ENCODE data around the gene TOM1L2. TPM values are rescaled to one million over a fixed set of nuclear protein-coding genes. Genes with fewer than 3 reads are reported as not detected.
A peak's percentile ranks its signal among the peaks of the same experiment; 100 is the strongest.

Gene TOM1L2
- polyA plus RNA-seq, 3 donors from 2014 or later: 1.9 to 6.1 (median 4.2) TPM

GRCh38 chr17:17820046-17820445 lies 152.2 kb downstream of the TOM1L2 start:
- no peaks in the 10 kb centered on the region for H3K9me3 Mint-ChIP-seq
- no peak overlapping the region for H3K4me3 Mint-ChIP-seq
- H3K27ac Mint-ChIP-seq: no peak overlapping the region
- DNase-seq: no peak
- H3K27me3 Mint-ChIP-seq (ENCODE audit: low read depth in 3 of 3): peaks cover 11 to 30% (median 21%) of the 10 kb centered on the region in 3 donors
- H3K4me1 Mint-ChIP-seq: peaks cover 28 to 36% of the 10 kb centered on the region in 2 donors
- peaks cover 3 to 7% (median 6%) of the 10 kb centered on the region in 3 donors for H3K36me3 Mint-ChIP-seq

- Mint-ChIP-seq H3K36me3 (peaks cover 3 to 7% (median 6%) of the 10 kb centered on the region in 3 donors), H3K9me3 (no peaks in the 10 kb centered on the region), H3K4me3 (peak overlapping the region in 1 of 5 donors; percentile 22), H3K4me1 (peaks cover 23 to 31% of the 10 kb centered on the region in 2 donors), H3K27me3 (ENCODE audit: low read depth in 3 of 3) (peaks cover 8 to 25% (median 19%) of the 10 kb centered on the region in 3 donors), H3K27ac (peak overlapping the region in 2 of 6 donors; percentile 40 to 53)
- peak; percentile 23 to 29 (median 26) for DNase-seq
These were observed 152.6 kb downstream of the TOM1L2 start for GRCh38 chr17:17819561-17819995.

- H3K9me3 Mint-ChIP-seq: no peaks in the 10 kb centered on the region
- DNase-seq: no peak
- H3K27ac Mint-ChIP-seq: no peak overlapping the region
- H3K27me3 Mint-ChIP-seq (ENCODE audit: low read depth in 3 of 3): peaks cover 8 to 21% (median 15%) of the 10 kb centered on the region in 3 donors
- peaks cover 19 to 27% of the 10 kb centered on the region in 2 donors for H3K4me1 Mint-ChIP-seq
- peaks cover 3 to 7% (median 6%) of the 10 kb centered on the region in 3 donors for H3K36me3 Mint-ChIP-seq
- no peak overlapping the region for H3K4me3 Mint-ChIP-seq
These were observed 153.1 kb downstream of the TOM1L2 start for GRCh38 chr17:17819111-17819510.

- H3K4me3 Mint-ChIP-seq: no peak overlapping the region
- no peak for DNase-seq
- H3K4me1 Mint-ChIP-seq: peaks cover 15 to 21% of the 10 kb centered on the region in 2 donors
- H3K9me3 Mint-ChIP-seq: no peaks in the 10 kb centered on the region
- peaks cover 3 to 7% (median 6%) of the 10 kb centered on the region in 3 donors for H3K36me3 Mint-ChIP-seq
- H3K27ac Mint-ChIP-seq: no peak overlapping the region
- peaks cover 8 to 20% (median 12%) of the 10 kb centered on the region in 3 donors for H3K27me3 Mint-ChIP-seq (ENCODE audit: low read depth in 3 of 3)
These were observed 154.1 kb downstream of the TOM1L2 start for GRCh38 chr17:17818088-17818526.

GRCh38 chr17:17817552-17817947 lies 154.7 kb downstream of the TOM1L2 start:
- Mint-ChIP-seq H3K4me3 (no peak overlapping the region), H3K4me1 (peaks cover 9 to 15% of the 10 kb centered on the region in 2 donors), H3K27ac (no peak overlapping the region), H3K36me3 (peaks cover 3 to 7% (median 6%) of the 10 kb centered on the region in 3 donors), H3K9me3 (no peaks in the 10 kb centered on the region), H3K27me3 (ENCODE audit: low read depth in 3 of 3) (peaks cover 8 to 20% (median 8%) of the 10 kb centered on the region in 3 donors)
- DNase-seq: no peak

- H3K27ac Mint-ChIP-seq: peak overlapping the region in 1 of 6 donors; percentile 31
- H3K4me3 Mint-ChIP-seq: no peak overlapping the region
- peaks cover 3 to 7% (median 6%) of the 10 kb centered on the region in 3 donors for H3K36me3 Mint-ChIP-seq
These were observed 155.2 kb downstream of the TOM1L2 start for GRCh38 chr17:17816831-17817551.

GRCh38 chr17:17816240-17816814 lies 155.9 kb downstream of the TOM1L2 start:
- H3K36me3 Mint-ChIP-seq: peaks cover 3 to 7% (median 6%) of the 10 kb centered on the region in 3 donors
- no peak overlapping the region for H3K4me3 Mint-ChIP-seq
- H3K27ac Mint-ChIP-seq: no peak overlapping the region
- DNase-seq: no peak
- peaks cover 8 to 20% (median 10%) of the 10 kb centered on the region in 3 donors for H3K27me3 Mint-ChIP-seq (ENCODE audit: low read depth in 3 of 3)
- H3K9me3 Mint-ChIP-seq: no peaks in the 10 kb centered on the region
- H3K4me1 Mint-ChIP-seq: peaks cover 11 to 13% of the 10 kb centered on the region in 2 donors

More at GRCh38 chr17:17816831-17817551, 155.2 kb downstream of the TOM1L2 start:
- H3K9me3 Mint-ChIP-seq: no peaks in the 10 kb centered on the region
- peaks cover 9 to 13% of the 10 kb centered on the region in 2 donors for H3K4me1 Mint-ChIP-seq
- peaks cover 8 to 20% (median 8%) of the 10 kb centered on the region in 3 donors for H3K27me3 Mint-ChIP-seq (ENCODE audit: low read depth in 3 of 3)
- no peak for DNase-seq

GRCh38 chr17:17815436-17816200 lies 156.6 kb downstream of the TOM1L2 start:
- Mint-ChIP-seq H3K9me3 (no peaks in the 10 kb centered on the region), H3K36me3 (peaks cover 3 to 7% (median 6%) of the 10 kb centered on the region in 3 donors), H3K27me3 (ENCODE audit: low read depth in 3 of 3) (peaks cover 7 to 19% (median 10%) of the 10 kb centered on the region in 3 donors), H3K4me3 (no peak overlapping the region), H3K27ac (peak overlapping the region in 1 of 6 donors; percentile 70), H3K4me1 (peaks cover 9 to 13% of the 10 kb centered on the region in 2 donors)
- DNase-seq: no peak

- DNase-seq: no peak
- no peaks in the 10 kb centered on the region for H3K9me3 Mint-ChIP-seq
- H3K4me1 Mint-ChIP-seq: peaks cover 9 to 13% of the 10 kb centered on the region in 2 donors
- no peak overlapping the region for H3K4me3 Mint-ChIP-seq
- H3K36me3 Mint-ChIP-seq: peaks cover 3 to 7% (median 6%) of the 10 kb centered on the region in 3 donors
- peak overlapping the region in 1 of 6 donors; percentile 55 for H3K27ac Mint-ChIP-seq
- H3K27me3 Mint-ChIP-seq (ENCODE audit: low read depth in 3 of 3): peaks cover 7 to 19% (median 10%) of the 10 kb centered on the region in 3 donors
These were observed 157.2 kb downstream of the TOM1L2 start for GRCh38 chr17:17815062-17815406.

- Mint-ChIP-seq H3K36me3 (peaks cover 3 to 7% (median 6%) of the 10 kb centered on the region in 3 donors), H3K4me1 (peaks cover 6 to 7% of the 10 kb centered on the region in 2 donors), H3K27me3 (ENCODE audit: low read depth in 3 of 3) (peaks cover 7 to 16% (median 10%) of the 10 kb centered on the region in 3 donors), H3K27ac (peak overlapping the region in 1 of 6 donors; percentile 55), H3K9me3 (no peaks in the 10 kb centered on the region), H3K4me3 (no peak overlapping the region)
- DNase-seq: no peak
These were observed 157.8 kb downstream of the TOM1L2 start for GRCh38 chr17:17814162-17815061.

GRCh38 chr17:17813725-17814095 lies 158.5 kb downstream of the TOM1L2 start:
- peaks cover 3 to 4% (median 4%) of the 10 kb centered on the region in 3 donors for H3K36me3 Mint-ChIP-seq

GRCh38 chr17:17813055-17813724 lies 159.0 kb downstream of the TOM1L2 start:
- no peaks in the 10 kb centered on the region for H3K36me3 Mint-ChIP-seq
- no peak for DNase-seq
- no peak overlapping the region for H3K4me3 Mint-ChIP-seq
- H3K9me3 Mint-ChIP-seq: no peaks in the 10 kb centered on the region
- H3K27ac Mint-ChIP-seq: peak overlapping the region in 1 of 6 donors; percentile 28
- H3K4me1 Mint-ChIP-seq: peaks cover 15 to 16% of the 10 kb centered on the region in 2 donors
- peaks cover 3 to 16% (median 10%) of the 10 kb centered on the region in 3 donors for H3K27me3 Mint-ChIP-seq (ENCODE audit: low read depth in 3 of 3)

More at GRCh38 chr17:17813725-17814095, 158.5 kb downstream of the TOM1L2 start:
- Mint-ChIP-seq H3K27me3 (ENCODE audit: low read depth in 3 of 3) (peaks cover 7 to 16% (median 10%) of the 10 kb centered on the region in 3 donors), H3K4me3 (no peak overlapping the region), H3K27ac (no peak overlapping the region), H3K9me3 (no peaks in the 10 kb centered on the region), H3K4me1 (peaks cover 12 to 13% of the 10 kb centered on the region in 2 donors)
- no peak for DNase-seq
